Ishikawa (cell line): ENCODE results near the gene SAPCD2.

ENCODE experiments used
- CEBPB ChIP-seq: IDR thresholded peaks from 2 replicates; pipeline ENCODE4 v1.6.1; 2012
- CREB1 ChIP-seq: IDR thresholded peaks from 2 replicates; pipeline ENCODE4 v1.6.1; 2012; ENCODE audit warnings: low read depth
- EGR1 ChIP-seq: IDR thresholded peaks from 2 replicates; pipeline ENCODE4 v1.6.1; 2012
- EP300 ChIP-seq: IDR thresholded peaks from 2 replicates; pipeline ENCODE4 v1.6.1; 2012; ENCODE audit warnings: borderline replicate concordance
- FOXM1 ChIP-seq: IDR thresholded peaks from 2 replicates; pipeline ENCODE4 v1.6.1; 2012; ENCODE audit warnings: low read depth, borderline replicate concordance
- NFIC ChIP-seq: IDR thresholded peaks from 2 replicates; pipeline ENCODE4 v1.6.1; 2012
- RAD21 ChIP-seq: IDR thresholded peaks from 2 replicates; pipeline ENCODE4 v1.6.1; 2012; ENCODE audit warnings: low read depth
- TAF1 ChIP-seq: IDR thresholded peaks from 2 replicates; pipeline ENCODE4 v1.6.1; 2012; ENCODE audit warnings: low read depth, mild to moderate bottlenecking
- TEAD4 ChIP-seq: IDR thresholded peaks from 2 replicates; pipeline ENCODE4 v1.6.1; 2012
- YY1 ChIP-seq: IDR thresholded peaks from 2 replicates; pipeline ENCODE4 v1.6.1; 2012; ENCODE audit warnings: low read depth
- ZBTB7A ChIP-seq: IDR thresholded peaks from 2 replicates; pipeline ENCODE4 v1.6.1; 2012; ENCODE audit warnings: low read depth
- TF ChIP-seq, protein P1 (sequence below): IDR thresholded peaks from 2 replicates; pipeline ENCODE4 v1.6.1; 2012
- TF ChIP-seq, protein P2 (sequence below): IDR thresholded peaks from 2 replicates; pipeline ENCODE4 v1.6.1; 2012; ENCODE audit warnings: low read depth, mild to moderate bottlenecking

- TF ChIP-seq, protein P1, sequence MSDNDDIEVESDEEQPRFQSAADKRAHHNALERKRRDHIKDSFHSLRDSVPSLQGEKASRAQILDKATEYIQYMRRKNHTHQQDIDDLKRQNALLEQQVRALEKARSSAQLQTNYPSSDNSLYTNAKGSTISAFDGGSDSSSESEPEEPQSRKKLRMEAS, result no peak
- TF ChIP-seq CEBPB, result no peak
- no peak for TF ChIP-seq ZBTB7A
- no peak for TF ChIP-seq EP300
- TF ChIP-seq, protein P2, sequence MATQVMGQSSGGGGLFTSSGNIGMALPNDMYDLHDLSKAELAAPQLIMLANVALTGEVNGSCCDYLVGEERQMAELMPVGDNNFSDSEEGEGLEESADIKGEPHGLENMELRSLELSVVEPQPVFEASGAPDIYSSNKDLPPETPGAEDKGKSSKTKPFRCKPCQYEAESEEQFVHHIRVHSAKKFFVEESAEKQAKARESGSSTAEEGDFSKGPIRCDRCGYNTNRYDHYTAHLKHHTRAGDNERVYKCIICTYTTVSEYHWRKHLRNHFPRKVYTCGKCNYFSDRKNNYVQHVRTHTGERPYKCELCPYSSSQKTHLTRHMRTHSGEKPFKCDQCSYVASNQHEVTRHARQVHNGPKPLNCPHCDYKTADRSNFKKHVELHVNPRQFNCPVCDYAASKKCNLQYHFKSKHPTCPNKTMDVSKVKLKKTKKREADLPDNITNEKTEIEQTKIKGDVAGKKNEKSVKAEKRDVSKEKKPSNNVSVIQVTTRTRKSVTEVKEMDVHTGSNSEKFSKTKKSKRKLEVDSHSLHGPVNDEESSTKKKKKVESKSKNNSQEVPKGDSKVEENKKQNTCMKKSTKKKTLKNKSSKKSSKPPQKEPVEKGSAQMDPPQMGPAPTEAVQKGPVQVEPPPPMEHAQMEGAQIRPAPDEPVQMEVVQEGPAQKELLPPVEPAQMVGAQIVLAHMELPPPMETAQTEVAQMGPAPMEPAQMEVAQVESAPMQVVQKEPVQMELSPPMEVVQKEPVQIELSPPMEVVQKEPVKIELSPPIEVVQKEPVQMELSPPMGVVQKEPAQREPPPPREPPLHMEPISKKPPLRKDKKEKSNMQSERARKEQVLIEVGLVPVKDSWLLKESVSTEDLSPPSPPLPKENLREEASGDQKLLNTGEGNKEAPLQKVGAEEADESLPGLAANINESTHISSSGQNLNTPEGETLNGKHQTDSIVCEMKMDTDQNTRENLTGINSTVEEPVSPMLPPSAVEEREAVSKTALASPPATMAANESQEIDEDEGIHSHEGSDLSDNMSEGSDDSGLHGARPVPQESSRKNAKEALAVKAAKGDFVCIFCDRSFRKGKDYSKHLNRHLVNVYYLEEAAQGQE, result no peak
- no peak for TF ChIP-seq RAD21
- no peak for TF ChIP-seq CREB1
- TF ChIP-seq EGR1, result no peak
- TF ChIP-seq TAF1, result no peak
- no peak for TF ChIP-seq YY1
- no peak for TF ChIP-seq NFIC
- no peak for TF ChIP-seq FOXM1
- no peak for TF ChIP-seq TEAD4
Observed at GRCh38 chr9:137051145-137051724, 19.1 kb downstream of the SAPCD2 start.
